Urinary bladder (tissue), 4 donors: Measurements from ENCODE around the gene ZMYND19. TPM values are rescaled to one million over a fixed set of nuclear protein-coding genes. Genes with fewer than 3 reads are reported as not detected.
"Not testable (repeated sequence)": the region's sequence is repeated elsewhere in the genome, so short reads cannot be mapped to it uniquely, and the experiment has no call there.

Experiments used
- DNase-seq: peaks from one replicate; pipeline ENCODE4 v3.0.0-alpha.2; 2015; ENCODE audit errors: extremely low spot score
- H3K27ac ChIP-seq: one replicate; pipeline ENCODE4 v1.5.1; 2013; ENCODE audit warnings: low read depth, mild to moderate bottlenecking, moderate library complexity
- H3K36me3 ChIP-seq: one replicate; pipeline ENCODE4 v1.6.1; 2013; ENCODE audit warnings: mild to moderate bottlenecking, moderate library complexity; ENCODE audit not compliant: insufficient read depth
- H3K4me1 ChIP-seq: one replicate; pipeline ENCODE4 v1.6.1; 2013; ENCODE audit warnings: mild to moderate bottlenecking, moderate library complexity; ENCODE audit not compliant: insufficient read depth
- H3K4me3 ChIP-seq: one replicate; pipeline ENCODE4 v1.5.1; 2013; ENCODE audit warnings: low read depth, low read length
- WGBS: extraction: QIAGEN DNeasy Blood & Tissue Kit; methylation state at CpG from one replicate; pipeline ENCODE4 v1.1.7; 2013; 5-methylcytosine and 5-hydroxymethylcytosine counted together
- polyA plus RNA-seq: library from polyadenylated mRNA; stranded (reverse); fragments of 200-250 nt; gene quantifications from one replicate; pipeline ENCODE4 v1.2.3, GENCODE V29; 2013
- total RNA-seq: library from RNA; depleted of rRNA; stranded (reverse); fragments of >200 nt; gene quantifications from one replicate; pipeline ENCODE4 v1.2.3, GENCODE V29; 2014
- donor health status: healthy with polysubstance abuse.
- donor health status: healthy.

Gene ZMYND19
- total RNA-seq (7.9 TPM), polyA plus RNA-seq (13.2 TPM)

GRCh38 chr9:137590469-137591383 is at the start of gene ZMYND19:
Gene ZMYND19 (minus strand): TSS chr9:137590512. CDS start chr9:137590263, 249 bp downstream.
- peaks cover 2% of the 10 kb centered on the region for H3K36me3 ChIP-seq
- WGBS, result under 1% methylated on average over 113 of the region's 113 CpGs
- DNase-seq, result peak; percentile 46
- no peak within 1 kb of the TSS for H3K27ac ChIP-seq
- no peaks in the 10 kb centered on the region for H3K4me1 ChIP-seq
- H3K4me3 ChIP-seq, result peak within 1 kb of the TSS; percentile 90

DNA sequence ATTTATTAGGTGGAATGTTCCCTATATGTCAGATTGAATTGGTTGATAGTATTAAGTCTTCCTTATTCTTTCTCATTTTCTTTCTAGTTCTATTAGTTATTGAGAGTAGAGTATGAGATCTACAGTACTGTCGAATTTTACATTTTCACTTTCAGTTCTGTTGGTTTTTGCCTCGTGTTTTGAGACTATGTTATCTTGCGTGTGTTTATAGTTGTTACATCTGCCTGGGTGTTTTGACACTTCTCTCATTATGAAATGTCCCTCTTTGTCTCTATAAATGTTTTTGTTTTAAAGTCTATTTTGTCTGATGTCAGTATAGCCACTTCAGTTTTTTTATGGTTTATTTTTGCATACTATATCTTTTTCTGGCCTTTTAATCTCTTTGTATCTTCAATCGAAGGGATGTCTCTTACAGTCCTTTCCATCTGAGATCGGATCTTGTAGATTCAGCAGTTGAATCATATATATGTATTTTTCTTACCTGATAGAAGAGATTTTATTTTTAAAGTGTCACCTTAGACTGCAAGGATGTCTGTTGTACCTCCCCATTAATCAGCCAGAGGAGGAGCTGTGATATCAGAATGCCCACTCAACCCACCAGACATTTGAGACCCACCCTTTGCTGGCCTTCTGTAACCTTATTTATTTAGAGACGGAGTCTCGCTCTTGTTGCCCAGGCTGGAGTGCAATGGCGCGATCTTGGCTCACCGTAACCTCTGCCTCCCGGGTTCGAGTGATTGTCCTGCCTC is 49.2 kb upstream of the ZMYND19 start:
- no peaks in the 10 kb centered on the region for H3K4me1 ChIP-seq
- H3K4me3 ChIP-seq, result no peak overlapping the region
- no peak for DNase-seq
- 74% methylated on average over 12 of the region's 12 CpGs for WGBS
- H3K36me3 ChIP-seq, result no peaks in the 10 kb centered on the region
- H3K27ac ChIP-seq, result peak overlapping the region; percentile 52

GRCh38 chr9:137638680-137639079 is 48.4 kb upstream of the ZMYND19 start:
- H3K4me3 ChIP-seq, result no peak overlapping the region

DNA sequence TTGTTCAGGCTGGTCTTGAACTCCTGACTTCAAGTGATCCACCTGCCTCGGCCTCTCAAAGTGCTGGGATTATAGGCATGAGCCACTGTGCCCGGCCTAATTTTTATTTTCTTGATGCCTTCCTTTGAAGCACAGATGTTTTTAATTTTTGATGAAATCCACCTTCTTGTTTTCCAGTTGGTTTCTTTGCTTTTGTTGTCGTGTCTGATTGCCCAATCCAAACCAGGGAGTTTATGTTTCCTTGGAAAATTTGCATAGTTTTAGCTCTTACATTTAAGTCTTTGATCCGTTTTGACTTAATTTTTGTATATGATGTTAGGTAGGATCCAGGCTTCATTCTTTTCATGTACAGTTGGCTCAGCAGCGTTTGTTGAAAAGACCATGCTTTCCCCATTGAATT is 43.7 kb upstream of the ZMYND19 start:
- H3K4me1 ChIP-seq, result no peaks in the 10 kb centered on the region
- WGBS, result 71% methylated on average over 5 of the region's 5 CpGs
- no peak for DNase-seq
- no peaks in the 10 kb centered on the region for H3K36me3 ChIP-seq
- no peak overlapping the region for H3K27ac ChIP-seq
- no peak overlapping the region for H3K4me3 ChIP-seq

More at GRCh38 chr9:137638680-137639079, 48.4 kb upstream of the ZMYND19 start:
- no peak for DNase-seq
- Histone ChIP-seq H3K4me1 (no peaks in the 10 kb centered on the region), H3K27ac (no peak overlapping the region), H3K36me3 (no peaks in the 10 kb centered on the region)
- 90% methylated on average over 6 of the region's 6 CpGs for WGBS

- no peak overlapping the region for H3K27ac ChIP-seq
- no peak overlapping the region for H3K4me3 ChIP-seq
- WGBS, result 77% methylated on average over 23 of the region's 23 CpGs
- H3K36me3 ChIP-seq, result no peaks in the 10 kb centered on the region
- no peak for DNase-seq
- H3K4me1 ChIP-seq, result no peaks in the 10 kb centered on the region
Observed at GRCh38 chr9:137632230-137633161, 42.2 kb upstream of the ZMYND19 start.

DNA sequence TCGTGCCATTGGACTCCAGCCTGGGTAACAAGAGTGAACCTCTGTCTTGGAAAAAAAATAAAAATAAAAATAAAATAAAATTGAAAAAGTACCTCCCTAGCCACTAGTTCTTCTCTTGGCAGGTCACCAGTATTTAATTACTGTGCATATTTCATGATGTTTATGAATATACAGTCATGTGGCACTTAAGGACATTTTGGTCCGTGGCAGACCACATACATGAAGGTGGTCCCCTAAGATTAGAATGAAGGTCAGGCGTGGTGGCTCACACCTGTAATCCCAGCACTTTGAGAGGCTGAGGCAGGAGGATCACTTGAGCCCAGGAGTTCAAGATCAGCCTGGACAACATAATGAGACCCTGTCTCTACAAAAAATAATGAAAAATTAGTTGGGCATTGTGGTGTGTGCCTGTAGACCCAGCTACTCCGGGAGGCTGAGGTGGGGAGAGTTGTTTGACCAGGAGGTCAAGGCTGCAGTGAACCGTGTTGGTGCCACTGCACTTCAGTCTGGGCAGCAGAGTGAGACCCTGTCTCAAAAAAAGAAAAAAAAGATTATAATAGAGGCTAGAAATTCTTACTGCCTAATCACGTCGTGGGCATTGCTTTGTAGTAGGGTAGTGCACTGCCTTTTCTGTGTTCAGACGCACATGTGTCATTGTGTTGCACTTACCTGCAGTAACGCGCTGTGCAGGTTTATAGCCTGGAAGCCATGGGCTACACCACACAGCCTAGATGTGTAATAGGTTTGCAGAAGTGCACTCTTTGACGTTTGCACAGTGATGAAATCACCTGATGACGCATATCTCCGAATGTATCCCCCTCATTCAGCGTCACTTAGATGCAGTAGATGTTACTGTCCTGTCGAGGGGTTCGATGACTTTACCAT is 41.3 kb upstream of the ZMYND19 start:
- Histone ChIP-seq H3K4me1 (no peaks in the 10 kb centered on the region), H3K27ac (no peak overlapping the region)
- 90% methylated on average over 16 of the region's 16 CpGs for WGBS

GRCh38 chr9:137630679-137631078 is 40.4 kb upstream of the ZMYND19 start:
- DNase-seq, result no peak
- H3K4me1 ChIP-seq, result no peaks in the 10 kb centered on the region
- no peaks in the 10 kb centered on the region for H3K36me3 ChIP-seq
- no peak overlapping the region for H3K27ac ChIP-seq
- no peak overlapping the region for H3K4me3 ChIP-seq
- WGBS, result 77% methylated on average over 4 of the region's 4 CpGs

More for the DNA sequence above, 41.3 kb upstream of the ZMYND19 start:
- H3K4me3 ChIP-seq, result no peak overlapping the region
- DNase-seq, result no peak
- no peaks in the 10 kb centered on the region for H3K36me3 ChIP-seq

DNA sequence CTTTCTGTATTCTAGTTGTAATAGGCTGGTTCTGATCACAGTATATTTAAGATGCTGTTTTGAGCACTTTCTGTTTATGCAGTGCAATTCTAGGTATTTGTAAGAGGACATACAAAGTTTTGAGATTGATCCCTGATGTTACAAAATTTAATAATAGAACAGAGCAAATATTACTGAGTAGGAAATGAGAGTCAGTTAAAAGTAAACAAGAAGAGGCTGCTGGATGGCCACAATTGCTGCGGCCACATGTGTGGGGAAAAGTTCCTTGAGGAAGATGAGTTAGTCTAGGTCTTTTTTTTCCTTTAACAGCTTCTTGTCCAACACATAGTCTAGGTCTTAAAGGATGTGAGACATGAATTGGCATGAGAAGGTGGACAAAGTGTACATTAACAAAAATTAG is 39.8 kb upstream of the ZMYND19 start:
- H3K4me3 ChIP-seq, result no peak overlapping the region
- H3K27ac ChIP-seq, result no peak overlapping the region
- WGBS, result 46% methylated on average over 1 of the region's 1 CpG
- H3K36me3 ChIP-seq, result no peaks in the 10 kb centered on the region
- DNase-seq, result no peak
- H3K4me1 ChIP-seq, result no peaks in the 10 kb centered on the region

DNA sequence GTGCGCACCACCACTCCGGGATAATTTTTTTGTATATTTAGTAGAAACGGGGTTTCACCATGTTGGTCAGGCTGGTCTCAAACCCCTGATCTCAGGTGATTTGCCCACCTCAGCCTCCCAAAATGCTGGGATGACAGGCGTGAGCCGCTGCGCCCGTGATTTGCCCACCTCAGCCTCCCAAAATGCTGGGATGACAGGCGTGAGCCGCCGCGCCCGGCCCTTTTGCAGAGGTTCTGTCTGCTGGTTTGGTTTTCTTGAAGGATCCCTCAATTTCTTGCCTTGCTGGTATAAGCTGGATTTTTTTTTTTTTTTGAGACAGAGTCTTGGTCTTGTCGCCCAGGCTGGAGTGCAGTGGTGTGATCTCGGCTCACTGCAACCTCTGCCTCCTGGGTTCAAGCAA is 37.1 kb upstream of the ZMYND19 start:
- DNase-seq, H3K4me3 ChIP-seq, H3K4me1 ChIP-seq, H3K36me3 ChIP-seq, H3K27ac ChIP-seq: not testable (repeated sequence)
- 98% methylated on average over 14 of the region's 14 CpGs for whole genome bisulfite sequencing

DNA sequence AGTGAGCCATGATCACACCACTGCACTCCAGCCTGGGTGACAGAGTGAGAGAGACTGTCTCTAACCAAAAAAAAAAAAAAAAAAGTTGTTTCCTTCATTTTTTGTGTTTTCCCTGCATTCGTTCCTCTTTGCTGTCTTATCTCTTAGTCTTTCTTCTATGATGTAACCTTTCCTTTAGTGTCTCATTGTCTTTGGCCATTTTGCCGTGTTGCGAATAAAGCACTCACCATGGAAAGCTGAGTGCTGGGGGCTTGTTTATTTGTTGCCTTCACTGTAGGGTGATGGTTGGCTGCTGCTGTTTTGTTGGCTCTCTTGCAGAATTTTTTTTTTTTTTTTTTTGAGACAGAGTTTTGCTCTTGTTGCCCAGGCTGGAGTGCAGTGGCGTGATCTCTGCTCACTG is 36.2 kb upstream of the ZMYND19 start:
- H3K36me3 ChIP-seq, result no peaks in the 10 kb centered on the region
- no peak overlapping the region for H3K27ac ChIP-seq
- no peaks in the 10 kb centered on the region for H3K4me1 ChIP-seq
- H3K4me3 ChIP-seq, result no peak overlapping the region
- DNase-seq, result no peak
- WGBS, result 69% methylated on average over 4 of the region's 4 CpGs

GRCh38 chr9:137622211-137622610 is 31.9 kb upstream of the ZMYND19 start:
- DNase-seq, H3K4me3 ChIP-seq, H3K36me3 ChIP-seq, H3K27ac ChIP-seq, H3K4me1 ChIP-seq: not testable (repeated sequence)
- 88% methylated on average over 8 of the region's 8 CpGs for WGBS

DNA sequence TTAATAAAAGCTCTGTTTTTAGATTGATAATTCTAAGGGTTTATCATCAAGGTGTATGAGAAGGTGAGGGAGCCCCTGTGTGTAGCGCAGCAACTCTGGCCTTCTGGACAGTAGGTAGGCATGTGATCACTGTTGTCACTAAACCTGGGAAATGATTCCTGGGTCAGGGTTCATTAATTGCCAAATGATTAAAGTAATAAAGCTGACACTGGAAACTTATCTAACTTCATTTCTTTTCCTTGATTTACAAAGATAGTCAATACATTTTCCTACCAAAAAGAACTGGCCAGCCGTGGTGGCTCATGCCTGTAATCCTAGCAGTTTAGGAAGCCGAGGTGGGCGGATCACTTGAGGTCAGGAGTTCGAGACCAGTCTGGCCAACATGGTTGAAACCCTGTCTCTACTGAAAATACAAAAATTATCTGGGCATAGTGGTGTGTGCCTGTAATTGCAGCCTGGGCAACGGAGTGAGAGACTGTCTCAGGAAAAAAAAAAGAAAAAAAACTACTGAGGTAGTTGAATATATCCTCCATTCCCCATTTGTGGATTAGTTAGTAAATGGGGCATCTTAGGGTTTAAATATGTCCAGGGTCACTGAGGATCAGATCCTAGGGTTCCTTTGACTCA is 30.9 kb upstream of the ZMYND19 start:
- 47% methylated on average over 6 of the region's 6 CpGs for WGBS
- H3K27ac ChIP-seq, result no peak overlapping the region
- H3K4me1 ChIP-seq, result no peaks in the 10 kb centered on the region
- DNase-seq, result no peak
- H3K36me3 ChIP-seq, result no peaks in the 10 kb centered on the region
- H3K4me3 ChIP-seq, result no peak overlapping the region
